ENCODE measurements around the gene MYCT1. TPM values are rescaled to one million over a fixed set of nuclear protein-coding genes. Genes with fewer than 3 reads are reported as not detected.

The MYCT1 gene
- total RNA-seq, 1 experiment from 2014 or later, result 0.17 TPM

- H3K79me1 ChIP-seq (ENCODE audit: insufficient read depth, low read depth, low read length, poor library complexity, severe bottlenecking), result no peaks in the 10 kb centered on the region
- H3K27me3 ChIP-seq (ENCODE audit: insufficient read depth, low read length), result no peaks in the 10 kb centered on the region
- H4K91ac ChIP-seq (ENCODE audit: insufficient read length, low read depth, low read length), result no peak overlapping the region
- Mint-ChIP-seq H3K36me3 (ENCODE audit: insufficient read depth in 1 of 3, low read depth in 3 of 3) (no peaks in the 10 kb centered on the region), H3K27me3 (ENCODE audit: low read depth) (no peaks in the 10 kb centered on the region), H3K4me3 (no peak overlapping the region), H3K9me3 (no peaks in the 10 kb centered on the region), H3K4me1 (peaks cover 0 to 5% of the 10 kb centered on the region in 2 experiments; a peak in 2 of 4 replicates), H3K27ac (no peak overlapping the region)
- no peak overlapping the region for H3K9ac ChIP-seq (ENCODE audit: extremely low read depth, insufficient read length, low read length)
- H3K23me2 ChIP-seq (ENCODE audit: insufficient read length, low read depth, low read length, poor library complexity, severe bottlenecking), result no peaks in the 10 kb centered on the region
- H3K4ac ChIP-seq (ENCODE audit: low read depth, low read length), result no peak overlapping the region
- H3T11ph ChIP-seq (ENCODE audit: low read length), result no peak overlapping the region
- H2BK5ac ChIP-seq (ENCODE audit: insufficient read length, low read length), result no peak overlapping the region
- no peak overlapping the region for H3K14ac ChIP-seq (ENCODE audit: insufficient read depth, low read length)
- H3K4me1 ChIP-seq (ENCODE audit: insufficient read depth, low read length), result no peaks in the 10 kb centered on the region; the same call in 1 of the 2 replicates
- no peak overlapping the region for H3K4me2 ChIP-seq (ENCODE audit: insufficient read depth, insufficient read length, low read length)
- H3K27ac ChIP-seq (ENCODE audit: insufficient read length, low read depth, low read length), result no peak overlapping the region
- H2BK20ac ChIP-seq (ENCODE audit: low read depth, low read length, poor library complexity, severe bottlenecking), result no peak overlapping the region
- no peaks in the 10 kb centered on the region for H3K9me3 ChIP-seq (ENCODE audit: control insufficient read depth, low read depth, low read length)
- no peak overlapping the region for H4K8ac ChIP-seq (replicated peaks; ENCODE audit: insufficient read length, low read depth, low read length)
- H3K56ac ChIP-seq (ENCODE audit: insufficient read length, low read depth, low read length), result no peak overlapping the region
- H4K20me1 ChIP-seq (ENCODE audit: control insufficient read depth, insufficient read depth, insufficient read length), result no peaks in the 10 kb centered on the region
- no peaks in the 10 kb centered on the region; the same call in 1 of the 2 replicates for H3K79me2 ChIP-seq (ENCODE audit: insufficient read depth, low read length)
- DNase-seq, result no peak
- no peak overlapping the region for H3K23ac ChIP-seq (ENCODE audit: insufficient read length, low read depth, low read length)
- TF ChIP-seq CTCF (conservative IDR thresholded peaks at IDR 0.05), result no peak
- H2BK15ac ChIP-seq (ENCODE audit: low read depth, low read length), result no peak overlapping the region
- H4K5ac ChIP-seq (ENCODE audit: insufficient read length, low read depth, low read length), result no peak overlapping the region
- no peak overlapping the region for H2BK120ac ChIP-seq (ENCODE audit: low read depth, low read length, poor library complexity, severe bottlenecking)
- H2AFZ ChIP-seq (ENCODE audit: low read length), result no peak overlapping the region
- no CpG with 5 or more reads among the region's 1 CpG for WGBS (ENCODE audit: extremely low coverage, insufficient read length, low lambda C conversion rate)
- H2AK5ac ChIP-seq (ENCODE audit: insufficient read length, low read length), result no peak overlapping the region
- no peak overlapping the region for H2BK12ac ChIP-seq (ENCODE audit: insufficient read length, low read depth, low read length)
- no peak overlapping the region for H3K18ac ChIP-seq (ENCODE audit: insufficient read length, low read depth, low read length)
Observed at GRCh38 chr6:152723398-152723797, 25.7 kb downstream of the MYCT1 start.
